T1000 (cell line): Measurements from ENCODE around the gene MEIOB.
"Not testable (repeated sequence)": the region's sequence is repeated elsewhere in the genome, so short reads cannot be mapped to it uniquely, and the experiment has no call there.

Experiments used
- DNase-seq: peaks from one replicate; lab custom pipeline; 2025; ENCODE audit warnings: mixed read lengths; lab: John Stamatoyannopoulos, UW

MEIOB gene

GRCh38 chr16:1871974-1872635 is at the start of gene MEIOB:
Gene MEIOB, minus strand, starts transcription at chr16:1872164. Its CDS starts 3,989 bp downstream, at chr16:1868175.
- DNase-seq: no peak

DNA sequence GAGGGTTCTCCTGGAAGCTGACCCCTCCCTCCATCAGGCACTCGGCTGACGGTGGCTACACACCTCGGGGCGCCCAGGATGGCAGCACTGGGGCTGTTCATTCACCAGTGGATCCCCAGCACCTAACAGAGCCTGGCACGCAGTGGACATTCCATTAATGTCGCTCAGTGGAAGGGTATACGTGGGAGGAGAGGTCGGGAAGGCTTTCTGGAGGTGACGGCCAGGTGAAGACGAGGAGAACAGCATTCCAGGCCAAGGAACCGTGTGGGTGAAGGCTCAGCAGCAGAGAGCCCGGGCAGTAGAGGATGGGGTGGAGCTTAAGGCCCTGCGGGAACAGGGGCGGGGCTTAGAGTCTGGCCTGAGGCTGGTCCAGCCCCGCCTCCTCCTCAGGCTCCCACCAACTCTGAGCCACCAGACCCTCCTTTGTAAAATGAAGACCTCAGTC is 48.8 kb upstream of the MEIOB start:
- DNase-seq: no peak

DNA sequence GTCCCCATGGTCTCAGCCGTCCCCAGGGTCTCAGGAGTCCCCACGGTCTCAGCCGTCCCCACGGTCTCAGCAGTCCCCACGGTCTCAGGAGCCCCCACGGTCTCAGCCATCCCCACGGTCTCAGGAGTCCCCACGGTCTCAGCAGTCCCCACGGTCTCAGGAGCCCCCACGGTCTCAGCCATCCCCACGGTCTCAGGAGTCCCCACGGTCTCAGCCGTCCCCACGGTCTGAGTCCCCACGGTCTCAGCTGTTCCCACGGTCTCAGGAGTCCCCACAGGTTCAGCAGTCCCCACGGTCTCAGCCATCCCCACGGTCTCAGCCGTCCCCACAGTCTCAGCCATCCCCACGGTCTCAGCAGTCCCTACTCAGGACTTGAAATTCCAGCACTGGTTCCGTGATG is 48.2 kb upstream of the MEIOB start:
- not testable (repeated sequence) for DNase-seq

- DNase-seq: no peak
These were observed 47.5 kb upstream of the MEIOB start for GRCh38 chr16:1919327-1919998.

DNA sequence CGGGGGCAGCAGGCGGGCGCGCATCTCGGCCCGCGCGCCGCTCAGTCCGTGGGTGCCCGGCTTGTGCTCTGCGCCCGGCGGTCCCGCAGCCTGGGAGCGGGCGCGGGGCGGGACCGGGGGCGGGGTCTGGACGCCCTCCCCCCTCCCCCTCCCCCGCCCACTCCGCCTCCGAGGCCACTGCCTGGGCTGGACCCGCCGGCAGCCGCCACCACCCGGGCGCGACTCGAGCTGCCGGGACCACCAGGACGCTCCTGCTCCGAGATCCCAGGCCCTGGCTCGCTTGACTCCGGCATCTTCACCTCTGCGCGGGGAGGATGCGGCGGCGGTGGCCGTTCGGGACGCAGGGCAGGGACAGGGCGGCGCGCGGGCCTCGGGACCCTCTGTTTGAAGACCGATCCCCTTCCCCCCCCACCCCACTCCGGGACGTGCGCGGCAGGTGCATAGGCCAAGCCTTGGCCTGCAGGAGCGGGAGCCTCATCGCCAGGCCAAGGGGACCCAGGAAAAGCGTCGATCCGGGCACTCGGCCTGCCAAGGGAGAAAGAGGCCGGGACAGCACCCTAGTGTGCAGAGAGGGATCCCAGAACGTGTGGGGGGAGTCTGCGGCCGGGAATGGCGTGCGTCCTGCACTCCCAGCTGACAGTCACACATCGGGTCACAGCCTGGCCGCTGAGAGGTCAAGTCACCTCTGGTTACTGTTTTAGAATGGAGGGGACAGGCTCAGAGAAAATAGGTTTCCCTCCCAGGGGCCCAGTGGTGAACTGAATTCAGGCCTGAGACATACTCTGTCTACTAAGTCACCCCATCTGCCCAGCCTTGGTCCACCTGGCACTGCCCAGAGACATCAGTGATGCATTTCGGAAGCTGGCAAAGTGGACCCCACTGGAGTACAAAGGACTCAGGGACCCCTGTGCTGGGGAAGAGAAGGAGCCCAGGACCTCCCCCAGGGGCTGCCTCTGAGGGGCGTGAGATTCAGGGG is 46.7 kb upstream of the MEIOB start, which contains the start of gene HS3ST6:
HS3ST6 (minus strand) TSS at position 65 of the 976 bp plus-strand sequence. CDS start 92 bp downstream, outside the sequence.
- no peak for DNase-seq

- no peak for DNase-seq
These were observed 45.8 kb upstream of the MEIOB start for GRCh38 chr16:1917665-1918350.

GRCh38 chr16:1917056-1917664 is 45.2 kb upstream of the MEIOB start:
- DNase-seq: no peak

DNA sequence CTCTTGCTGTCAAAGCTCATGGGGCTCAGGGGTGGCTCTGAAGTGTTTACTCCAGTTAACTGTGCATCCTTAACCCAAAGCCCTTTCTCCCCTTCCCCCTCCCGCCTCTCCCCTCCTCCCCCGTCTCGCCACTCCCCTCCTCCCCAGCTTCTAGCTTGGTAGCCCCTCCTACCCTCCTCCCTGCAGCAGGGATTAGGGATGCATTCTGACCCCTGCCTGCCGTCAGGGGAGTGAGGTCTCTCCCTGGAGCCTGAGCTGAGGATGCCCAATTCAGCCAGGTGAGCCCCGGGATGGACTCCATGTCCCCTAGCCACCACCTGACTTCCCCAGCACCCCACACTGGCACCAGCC is 44.7 kb upstream of the MEIOB start:
- no peak for DNase-seq

DNA sequence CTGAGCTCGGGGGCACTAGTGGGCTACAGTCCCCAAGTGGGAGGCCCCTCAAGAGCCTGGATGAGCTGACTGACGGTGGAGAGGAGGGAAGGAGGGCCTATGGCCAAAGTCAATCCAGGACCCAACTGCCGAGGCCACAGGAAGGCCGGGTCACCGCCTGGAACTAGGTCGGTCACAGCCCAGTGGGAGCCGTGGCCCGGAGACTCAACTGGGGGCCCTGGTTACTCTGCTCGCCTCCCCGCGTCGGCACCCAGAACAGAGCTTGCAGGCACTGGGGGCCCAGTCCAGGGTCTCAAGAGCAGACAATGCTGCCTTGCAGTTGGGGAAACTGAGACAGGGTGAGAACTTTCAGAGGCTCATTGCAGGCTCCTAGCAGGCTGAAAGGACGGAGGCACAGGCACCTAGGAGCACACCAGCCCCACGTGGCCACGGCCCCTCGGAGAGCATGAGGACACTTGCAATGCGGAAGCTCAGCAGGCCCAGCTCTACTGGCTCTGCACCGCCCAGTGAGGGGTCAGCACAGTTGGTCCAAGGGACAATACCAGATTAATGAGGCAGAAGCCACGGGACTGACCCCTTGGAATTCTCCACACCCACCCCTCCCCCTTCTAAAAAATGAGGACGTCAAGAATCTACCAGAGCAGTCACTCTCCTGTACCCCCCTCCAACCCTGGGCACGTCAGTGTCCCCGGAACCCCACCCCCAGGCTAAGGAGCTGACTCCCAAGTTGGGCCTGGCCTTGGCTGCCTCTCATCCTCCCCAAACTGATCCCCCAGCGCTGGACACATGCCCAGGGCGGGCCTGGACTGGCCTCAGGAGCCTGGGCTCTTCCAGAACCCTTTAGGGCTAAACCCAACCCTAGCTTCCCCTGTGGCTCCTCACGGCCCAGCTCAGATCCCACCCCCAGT is 44.0 kb upstream of the MEIOB start:
- DNase-seq: no peak

DNA sequence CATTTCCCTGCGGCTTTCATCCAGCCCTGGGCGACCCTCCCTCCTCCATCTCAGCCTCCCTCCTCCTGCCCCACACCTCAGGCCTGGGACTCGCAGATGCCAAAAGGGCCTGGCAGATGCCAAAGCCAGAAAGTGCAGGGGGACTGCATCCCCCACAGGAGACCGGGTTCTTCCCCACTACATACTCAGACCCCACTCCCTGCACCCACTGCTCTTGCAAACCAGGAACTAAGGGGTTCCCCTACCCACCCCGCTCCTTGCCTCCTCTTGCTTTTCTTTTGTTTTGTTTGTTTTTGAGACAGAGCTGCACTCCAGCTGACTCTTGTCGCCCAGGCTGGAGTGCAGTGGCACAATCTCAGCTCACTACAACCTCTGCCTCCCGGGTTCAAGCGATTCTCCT is 43.0 kb upstream of the MEIOB start:
- DNase-seq: no peak

DNA sequence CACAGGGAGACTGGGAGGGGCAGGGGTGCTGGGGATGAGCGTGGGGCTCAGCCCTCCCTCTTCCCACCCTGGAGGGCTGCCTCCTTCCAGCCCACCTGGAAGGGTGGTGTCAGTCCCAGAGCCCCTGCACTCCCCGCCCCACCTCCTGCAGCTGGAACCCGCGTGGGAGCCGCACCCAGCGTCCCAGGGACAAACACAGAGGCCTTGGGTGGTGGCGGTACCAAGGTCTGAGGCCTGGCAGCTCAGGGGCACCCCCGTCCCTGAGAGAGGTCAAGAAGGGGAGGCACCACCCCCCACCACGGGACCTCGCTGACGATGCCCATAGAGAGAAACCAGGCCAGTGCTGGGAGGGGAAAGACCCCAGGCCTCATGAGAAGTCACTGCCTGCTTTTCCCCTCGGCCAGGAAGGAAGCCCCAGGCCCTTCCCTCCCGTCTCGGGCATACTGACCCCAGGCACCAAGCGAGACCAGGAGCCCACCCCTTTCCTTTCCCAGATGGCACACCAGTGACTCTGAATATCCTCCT is 42.2 kb upstream of the MEIOB start:
- no peak for DNase-seq

DNA sequence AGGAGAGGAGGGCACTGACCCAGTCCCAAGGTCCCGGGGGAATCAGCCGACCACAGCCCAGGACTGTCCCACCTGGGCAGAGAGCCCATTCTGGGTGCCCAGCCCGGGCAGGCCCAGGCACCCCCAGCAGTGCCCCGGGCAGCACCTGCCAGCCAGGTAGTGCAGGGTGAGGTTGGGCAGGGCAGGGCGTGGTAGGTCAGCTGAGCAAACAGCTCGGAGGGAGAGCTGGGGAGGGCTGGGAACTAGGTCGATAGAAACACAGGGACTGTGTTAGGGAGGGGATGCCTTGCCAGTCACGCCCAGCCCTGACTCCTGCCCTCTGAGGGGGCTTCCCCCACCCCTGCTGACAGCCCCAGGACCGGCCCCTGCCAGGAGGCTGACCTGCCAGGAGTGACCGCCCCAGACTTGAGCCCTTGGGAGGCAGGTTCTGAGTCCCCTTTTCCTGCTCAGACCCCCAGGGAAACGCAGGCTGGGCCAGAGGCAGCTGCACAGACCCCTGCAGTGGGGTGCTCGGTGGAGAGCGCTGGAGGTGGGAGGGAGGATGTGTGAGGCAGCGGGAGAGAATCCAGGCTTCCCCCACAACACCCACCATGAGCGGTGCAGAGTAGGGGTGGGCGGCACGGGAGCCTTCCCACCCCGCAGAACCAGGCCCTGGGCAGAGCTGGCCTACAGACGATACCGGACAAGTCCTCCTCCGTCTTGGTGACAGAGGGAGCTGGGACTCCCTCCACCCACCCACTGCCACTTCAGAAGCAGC is 41.5 kb upstream of the MEIOB start:
- DNase-seq: no peak

- DNase-seq: no peak
These were observed 40.2 kb upstream of the MEIOB start for GRCh38 chr16:1912215-1912543.

GRCh38 chr16:1911467-1912214 is 39.7 kb upstream of the MEIOB start:
- no peak for DNase-seq

DNA sequence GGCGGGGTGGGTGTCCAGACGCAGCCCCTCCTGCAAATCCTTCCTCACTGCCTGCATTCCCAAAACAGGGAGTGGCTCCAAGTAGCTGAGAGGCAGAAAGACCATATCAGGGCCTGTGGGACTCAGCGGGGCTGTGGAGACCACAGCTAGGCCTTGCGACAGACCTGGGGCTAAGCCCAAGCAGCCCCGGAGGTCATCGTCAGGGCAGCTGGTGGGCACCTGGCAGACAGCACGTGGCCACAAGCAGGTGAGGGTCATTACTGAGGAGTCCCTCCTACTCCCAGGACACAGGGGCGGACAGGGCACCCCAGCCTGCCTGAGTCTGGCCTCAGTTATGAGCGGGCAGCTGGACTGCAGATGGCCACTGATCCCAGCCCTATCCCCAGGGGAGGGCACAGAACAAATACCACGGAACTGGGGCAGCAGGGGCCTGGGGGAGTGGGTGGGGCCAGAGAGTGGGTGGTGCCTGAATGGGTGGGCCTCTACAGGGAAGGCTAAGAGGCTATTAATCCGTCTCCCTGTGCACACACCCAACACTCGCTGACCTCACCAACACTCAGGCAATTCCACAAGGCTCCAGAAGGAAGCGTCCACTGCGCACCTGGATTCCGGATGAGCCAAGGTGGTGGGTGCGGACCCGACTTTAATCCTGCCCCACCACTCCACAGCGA is 37.7 kb upstream of the MEIOB start:
- no peak for DNase-seq

- DNase-seq: no peak
These were observed 37.0 kb upstream of the MEIOB start for GRCh38 chr16:1908983-1909382.

DNA sequence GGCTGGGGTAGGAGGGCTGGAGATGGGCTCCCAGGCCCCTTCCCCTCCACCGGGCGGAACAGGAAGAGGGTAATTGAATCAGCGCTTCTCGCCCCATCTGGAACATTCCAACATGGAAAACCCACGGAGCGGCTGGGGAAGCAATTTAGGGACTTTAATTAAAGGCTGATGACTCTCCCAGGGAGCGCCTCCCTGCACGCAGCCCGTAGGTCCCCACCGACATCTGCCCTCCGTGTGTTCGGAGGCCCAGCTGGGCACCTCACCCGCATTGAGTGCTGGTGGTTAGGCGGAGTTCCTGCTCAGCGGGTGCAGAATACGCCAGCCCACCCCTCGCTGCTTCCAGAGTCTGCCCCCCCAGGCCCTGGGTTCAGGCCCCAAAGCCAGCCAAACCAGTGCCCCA is 36.2 kb upstream of the MEIOB start:
- DNase-seq: no peak

DNA sequence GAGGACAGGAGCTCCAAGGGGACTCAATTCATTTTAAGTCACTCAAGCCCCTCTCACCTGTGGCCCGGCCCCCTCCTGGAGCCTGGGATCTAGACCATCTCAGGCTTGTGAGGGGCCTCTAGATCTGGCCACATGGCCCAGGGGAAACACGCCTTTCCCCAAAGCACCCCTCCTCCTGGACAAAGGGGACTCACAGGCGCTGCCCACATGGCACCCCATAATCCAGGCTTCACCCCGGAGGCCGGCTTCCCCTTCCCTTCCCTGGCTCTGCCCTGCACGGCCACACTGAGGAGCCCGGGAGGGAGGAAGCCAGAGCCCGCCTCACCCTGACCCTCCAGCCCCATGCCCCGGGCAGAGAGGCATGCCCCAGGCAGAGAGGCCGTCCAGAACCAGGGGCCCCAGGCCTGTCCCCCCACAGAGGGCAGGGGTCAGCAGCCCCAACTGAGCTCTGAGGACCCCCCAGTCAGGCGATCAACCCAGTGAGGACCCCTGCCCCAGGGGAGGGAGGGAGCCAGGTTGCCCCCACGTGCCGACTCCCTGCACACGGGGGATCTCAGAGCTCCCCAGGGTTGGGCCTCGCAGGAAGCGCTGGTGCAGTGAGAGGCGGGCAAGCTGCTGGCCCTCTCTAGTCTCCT is 35.4 kb upstream of the MEIOB start:
- no peak for DNase-seq
